GM18502 (cell line): Measurements from ENCODE around the gene YIF1B.

Source experiments
- ATAC-seq: cut with Tn5 transposase; IDR thresholded peaks from one replicate; pipeline ENCODE4 v1.9.1; 2021; ENCODE audit warnings: mild to moderate bottlenecking; ENCODE audit not compliant: unreplicated experiment, poor library complexity

Gene YIF1B

GRCh38 chr19:38335949-38336637 is 20.3 kb upstream of the YIF1B start:
- ATAC-seq: peak; percentile 73

GRCh38 chr19:38333245-38333644 is 17.5 kb upstream of the YIF1B start:
- no peak for ATAC-seq

GRCh38 chr19:38331728-38332127 is 16.0 kb upstream of the YIF1B start:
- ATAC-seq: no peak

GRCh38 chr19:38329651-38330050 is 13.9 kb upstream of the YIF1B start:
- no peak for ATAC-seq

- no peak for ATAC-seq
Measured at GRCh38 chr19:38326591-38326990, 10.8 kb upstream of the YIF1B start.

GRCh38 chr19:38324431-38324830 is 8.7 kb upstream of the YIF1B start:
- ATAC-seq: no peak

GRCh38 chr19:38323291-38323690 is 7.5 kb upstream of the YIF1B start:
- no peak for ATAC-seq

GRCh38 chr19:38321646-38322196 is 6.0 kb upstream of the YIF1B start:
- no peak for ATAC-seq

- ATAC-seq: no peak
Measured at GRCh38 chr19:38320969-38321339, 5.2 kb upstream of the YIF1B start.

- no peak for ATAC-seq
Measured at GRCh38 chr19:38319421-38320258, 3.9 kb upstream of the YIF1B start, which contains the start of gene KCNK6. Gene KCNK6 (plus strand): TSS chr19:38319845. CDS start chr19:38319951, 106 bp downstream.

- ATAC-seq: no peak
Measured at GRCh38 chr19:38318660-38319059, 2.9 kb upstream of the YIF1B start.

- no peak for ATAC-seq
Measured at GRCh38 chr19:38317104-38317612, 1.4 kb upstream of the YIF1B start.

- ATAC-seq: peak; percentile 3
Measured at GRCh38 chr19:38316477-38317067, 825 bp upstream of the YIF1B start.

- ATAC-seq: no peak
Measured at GRCh38 chr19:38310986-38311385, 4.8 kb downstream of the YIF1B start.

- no peak for ATAC-seq
Measured at GRCh38 chr19:38310279-38310670, 5.5 kb downstream of the YIF1B start.

GRCh38 chr19:38309615-38310278 is 6.0 kb downstream of the YIF1B start:
- no peak for ATAC-seq

GRCh38 chr19:38308926-38309614 is 6.7 kb downstream of the YIF1B start:
- ATAC-seq: no peak

- no peak for ATAC-seq
Measured at GRCh38 chr19:38308006-38308766, 7.6 kb downstream of the YIF1B start.

GRCh38 chr19:38307597-38307996 is 8.2 kb downstream of the YIF1B start:
- ATAC-seq: no peak
